CD4-positive, alpha-beta memory T cell (primary cell): ENCODE data around the gene C19orf67. TPM values are rescaled to one million over a fixed set of nuclear protein-coding genes. Genes with fewer than 3 reads are reported as not detected.

ENCODE experiments used
- CTCF ChIA-PET: fragments of 350-600 bp; sonication (Branson Sonifier 250); formaldehyde crosslinking; loops from one replicate; lab custom pipeline; 2021; ENCODE audit warnings: inconsistent platforms; ENCODE audit not compliant: partially characterized antibody; lab: Charles Lee
- POLR2A ChIA-PET: fragments of 350-600 bp; sonication (Branson Sonifier 250); formaldehyde crosslinking; loops from one replicate; lab custom pipeline; 2021; ENCODE audit not compliant: partially characterized antibody; lab: Charles Lee
- DNase-seq, 5 donors: peaks; one replicate each; pipeline versions ENCODE4 v3.0.0 to v3.0.0-alpha.2; 2020 to 2022; ENCODE audit warnings: mixed read lengths in 1 of 5
- H3K27ac ChIP-seq: one replicate; pipeline ENCODE4 v1.7.0; 2013; ENCODE audit warnings: low read depth, low read length
- H3K27me3 ChIP-seq: 2 replicates; pipeline ENCODE4 v1.7.0; 2013; ENCODE audit warnings: mild to moderate bottlenecking, low read length, moderate library complexity; ENCODE audit not compliant: insufficient read depth
- H3K36me3 ChIP-seq: 2 replicates; pipeline ENCODE4 v1.7.0; 2013; ENCODE audit warnings: mild to moderate bottlenecking, low read length, moderate library complexity; ENCODE audit not compliant: insufficient read depth
- H3K4me1 ChIP-seq: 2 replicates; pipeline ENCODE4 v1.7.0; 2013; ENCODE audit warnings: mild to moderate bottlenecking, low read length, moderate library complexity; ENCODE audit not compliant: insufficient read depth
- H3K4me3 ChIP-seq, 2 donors: one replicate each; pipeline ENCODE4 v1.7.0; 2013; ENCODE audit warnings: low read length in 2 of 2, mild to moderate bottlenecking in 1 of 2
- H3K9me3 ChIP-seq, 2 donors: one replicate each; pipeline ENCODE4 v1.7.0; 2013; ENCODE audit warnings: low read length in 2 of 2, control low read depth in 1 of 2; ENCODE audit not compliant: control insufficient read depth in 1 of 2
- H3K27ac Mint-ChIP-seq, 7 donors: one replicate each; pipeline ENCODE4 v1.8.0; 2020 to 2021; ENCODE audit warnings: mixed read lengths in 7 of 7, mild to moderate bottlenecking in 6 of 7, inconsistent platforms in 3 of 7, moderate library complexity in 3 of 7
- H3K27me3 Mint-ChIP-seq, 2 donors: one replicate each; pipeline ENCODE4 v1.8.0; 2020 to 2021; ENCODE audit warnings: mixed read lengths in 2 of 2
- H3K36me3 Mint-ChIP-seq, 2 donors: one replicate each; pipeline ENCODE4 v1.8.0; 2020 to 2021; ENCODE audit warnings: mixed read lengths in 2 of 2, inconsistent platforms in 1 of 2, mild to moderate bottlenecking in 1 of 2
- H3K4me1 Mint-ChIP-seq, 4 donors: one replicate each; pipeline ENCODE4 v1.8.0; 2020 to 2021; ENCODE audit warnings: mixed read lengths in 4 of 4, mild to moderate bottlenecking in 1 of 4
- H3K4me3 Mint-ChIP-seq, 8 donors: one replicate each; pipeline ENCODE4 v1.8.0; 2020 to 2021; ENCODE audit warnings: mixed read lengths in 8 of 8, mild to moderate bottlenecking in 7 of 8, moderate library complexity in 6 of 8, inconsistent platforms in 3 of 8
- H3K9me3 Mint-ChIP-seq, 8 donors: one replicate each; pipeline ENCODE4 v1.8.0; 2020 to 2021; ENCODE audit warnings: mixed read lengths in 8 of 8, mild to moderate bottlenecking in 5 of 8, inconsistent platforms in 3 of 8, moderate library complexity in 1 of 8
- intact Hi-C: fragments of 100-400 bp; cut with micrococcal nuclease; formaldehyde crosslinking; loops from one replicate; pipeline ENCODE4 v1.15.1; 2023
- polyA plus RNA-seq, 2 donors: library from polyadenylated mRNA; unstranded; fragments of 300-500 nt; fragmentation: Illumina TruSeq; gene quantifications; one replicate each; pipeline ENCODE4 v1.2.3, GENCODE V29; 2021
- total RNA-seq, 2 experiments: library from RNA; stranded (reverse); gene quantifications; one replicate each; pipeline ENCODE4 v1.2.3, GENCODE V29; 2021

Gene C19orf67
- total and polyA plus RNA-seq, 4 experiments from 2014 or later: 0.55 TPM; not detected in 3

DNA sequence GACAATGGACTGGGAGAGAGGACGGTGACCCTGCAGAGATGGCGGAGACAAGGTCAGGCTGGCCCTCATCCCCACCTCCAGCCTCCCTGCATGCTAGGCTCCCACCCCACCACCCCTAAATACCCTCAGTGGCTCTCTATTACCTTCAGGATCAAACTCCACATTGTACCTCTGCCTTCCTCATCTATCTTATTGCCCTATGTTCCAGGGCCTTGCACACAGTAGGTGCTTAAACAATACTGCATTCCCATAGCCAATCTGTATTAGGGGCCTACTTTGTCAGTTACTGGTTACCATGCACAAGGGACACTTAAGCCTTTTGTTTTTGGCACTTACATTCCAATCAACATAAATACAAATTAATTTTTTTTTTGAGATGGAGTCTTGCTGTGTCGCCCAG lies 30.2 kb downstream of the C19orf67 start:
- H3K27me3 ChIP-seq: peaks cover 17% of the 10 kb centered on the region

DNA sequence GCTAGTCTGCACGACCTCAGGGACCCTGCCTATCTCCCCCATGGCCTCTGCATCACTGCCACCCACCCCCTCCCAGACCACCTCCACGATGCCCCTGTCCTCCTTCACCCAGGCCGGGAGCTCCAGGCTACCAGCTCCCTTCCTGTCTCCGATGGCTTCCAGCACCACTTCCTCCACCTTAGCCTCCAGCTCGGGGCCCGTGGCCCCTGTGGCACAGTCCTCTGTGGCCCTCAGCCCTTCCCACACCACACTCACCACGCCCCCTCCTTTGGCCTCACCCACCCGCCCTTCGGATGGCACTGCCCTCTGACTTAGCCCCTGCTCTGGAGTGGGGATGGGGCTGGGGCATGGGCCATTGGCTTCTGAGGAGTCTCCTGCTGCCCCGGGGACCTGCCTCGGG lies 30.9 kb downstream of the C19orf67 start:
- peak overlapping the region in 2 of 7 donors; percentile 47 to 74 for H3K27ac Mint-ChIP-seq
- Histone ChIP-seq H3K4me1 (peaks cover 16% of the 10 kb centered on the region), H3K4me3 (no peak overlapping the region), H3K27me3 (peaks cover 15% of the 10 kb centered on the region), H3K36me3 (peaks cover 25% of the 10 kb centered on the region), H3K9me3 (no peaks in the 10 kb centered on the region), H3K27ac (no peak overlapping the region)
- H3K36me3 Mint-ChIP-seq: peaks cover 32 to 33% of the 10 kb centered on the region in 2 donors
- H3K9me3 Mint-ChIP-seq: peaks cover 0 to 9% (median 0%) of the 10 kb centered on the region in 8 donors
- peak overlapping the region in 1 of 8 donors; percentile 21 for H3K4me3 Mint-ChIP-seq
- peaks cover 9 to 25% (median 16%) of the 10 kb centered on the region in 4 donors for H3K4me1 Mint-ChIP-seq
- POLR2A ChIA-PET: interaction anchor here (0.6 to 0.8 kb wide), 2 partner anchors 55 to 173 kb away, joined by 3 to 6 read pairs; no protein-coding TSS in a partner anchor
- peaks cover 9 to 15% of the 10 kb centered on the region in 2 donors for H3K27me3 Mint-ChIP-seq
- intact Hi-C loops: no loop called here
- no peak for DNase-seq
- CTCF ChIA-PET: interaction anchor here (0.7 to 1.3 kb wide), 3 partner anchors 11 to 19 kb away, joined by 3 to 5 read pairs (median 4); no protein-coding TSS in a partner anchor

More for the DNA sequence above, 30.2 kb downstream of the C19orf67 start:
- peaks cover 9 to 28% (median 17%) of the 10 kb centered on the region in 4 donors for H3K4me1 Mint-ChIP-seq
- peaks cover 26 to 28% of the 10 kb centered on the region in 2 donors for H3K36me3 Mint-ChIP-seq
- intact Hi-C loops: no loop called here
- peaks cover 0 to 9% (median 0%) of the 10 kb centered on the region in 8 donors for H3K9me3 Mint-ChIP-seq
- H3K4me1 ChIP-seq: peaks cover 18% of the 10 kb centered on the region
- peak overlapping the region in 2 of 7 donors; percentile 19 to 50 for H3K27ac Mint-ChIP-seq
- no peaks in the 10 kb centered on the region for H3K9me3 ChIP-seq
- H3K4me3 Mint-ChIP-seq: no peak overlapping the region
- H3K27me3 Mint-ChIP-seq: peaks cover 10 to 19% of the 10 kb centered on the region in 2 donors
- no peak overlapping the region for H3K4me3 ChIP-seq
- CTCF ChIA-PET: interaction anchor here (1.5 kb wide), 1 partner anchor 20 kb away, joined by 4 read pairs; no protein-coding TSS in a partner anchor
- H3K27ac ChIP-seq: no peak overlapping the region
- POLR2A ChIA-PET: interaction anchor here (0.6 kb wide), 1 partner anchor 9 kb away, joined by 4 read pairs; no protein-coding TSS in a partner anchor
- H3K36me3 ChIP-seq: peaks cover 23% of the 10 kb centered on the region
- no peak for DNase-seq

DNA sequence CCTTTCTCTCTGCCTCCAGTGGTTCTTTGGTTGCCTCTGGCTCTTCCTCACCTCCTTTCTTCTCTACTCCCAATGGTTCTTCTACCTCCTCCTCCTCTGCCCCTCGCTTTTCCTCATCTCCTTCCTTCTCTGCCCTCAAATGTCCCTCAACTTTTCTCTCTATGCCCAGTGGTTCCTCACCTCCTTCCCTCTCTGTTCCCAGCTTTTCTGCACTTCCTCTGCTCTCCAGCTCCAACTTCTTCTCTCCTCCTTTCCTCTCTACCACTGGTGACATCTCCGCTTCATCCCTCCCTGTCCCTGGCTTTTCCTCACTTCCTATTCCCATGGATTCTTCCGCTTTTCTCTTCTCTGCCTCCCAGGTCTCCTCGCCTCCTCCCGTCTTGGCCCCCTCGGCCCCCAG lies 31.5 kb downstream of the C19orf67 start:
- CTCF ChIA-PET: interaction anchor here (0.7 to 1.3 kb wide), 3 partner anchors 11 to 18 kb away, joined by 3 to 5 read pairs (median 4); no protein-coding TSS in a partner anchor
- Mint-ChIP-seq H3K36me3 (peaks cover 32 to 37% of the 10 kb centered on the region in 2 donors), H3K27me3 (peaks cover 6 to 12% of the 10 kb centered on the region in 2 donors), H3K27ac (peak overlapping the region in 5 of 7 donors; percentile 22 to 83 (median 39)), H3K4me1 (peaks cover 9 to 22% (median 14%) of the 10 kb centered on the region in 4 donors), H3K9me3 (peaks cover 0 to 9% (median 0%) of the 10 kb centered on the region in 8 donors), H3K4me3 (peak overlapping the region in 1 of 8 donors; percentile 66)
- DNase-seq: no peak
- H3K27me3 ChIP-seq: peaks cover 10% of the 10 kb centered on the region
- intact Hi-C loops: no loop called here
- H3K4me1 ChIP-seq: peaks cover 14% of the 10 kb centered on the region
- H3K4me3 ChIP-seq: no peak overlapping the region
- no peaks in the 10 kb centered on the region for H3K9me3 ChIP-seq
- H3K36me3 ChIP-seq: peaks cover 30% of the 10 kb centered on the region
- no peak overlapping the region for H3K27ac ChIP-seq
- POLR2A ChIA-PET: interaction anchor here (0.6 to 0.8 kb wide), 3 partner anchors 17 to 172 kb away, joined by 3 to 6 read pairs (median 3); no protein-coding TSS in a partner anchor

DNA sequence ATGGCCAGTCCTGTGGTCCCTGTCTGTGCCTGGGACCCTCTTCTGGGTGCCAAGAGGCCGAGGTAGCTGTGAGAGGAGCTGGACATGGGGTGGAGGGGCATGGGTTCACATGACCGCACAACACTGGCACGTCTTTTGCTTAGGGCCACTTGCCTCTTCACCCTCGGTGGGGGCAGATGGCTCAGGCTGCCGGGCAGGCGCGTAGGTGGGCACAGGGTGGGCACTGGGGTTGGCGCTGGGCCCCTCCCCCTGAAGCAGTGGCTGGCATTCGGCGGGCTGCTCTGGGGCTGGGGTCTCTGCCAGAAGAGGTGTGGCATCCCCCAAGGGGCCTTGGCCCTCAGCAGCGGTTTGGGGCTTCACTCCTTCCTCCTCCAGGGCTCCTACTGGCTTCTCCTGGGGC lies 32.1 kb downstream of the C19orf67 start:
- DNase-seq: no peak
- intact Hi-C loops: no loop called here
- Histone ChIP-seq H3K4me3 (no peak overlapping the region), H3K4me1 (peaks cover 9% of the 10 kb centered on the region), H3K36me3 (peaks cover 36% of the 10 kb centered on the region), H3K9me3 (no peaks in the 10 kb centered on the region), H3K27ac (no peak overlapping the region), H3K27me3 (peaks cover 6% of the 10 kb centered on the region)
- peaks cover 1 to 7% of the 10 kb centered on the region in 2 donors for H3K27me3 Mint-ChIP-seq
- H3K9me3 Mint-ChIP-seq: peaks cover 0 to 9% (median 0%) of the 10 kb centered on the region in 8 donors
- ChIA-PET CTCF (interaction anchor here (1.0 to 1.3 kb wide), 4 partner anchors 11 to 151 kb away, joined by 3 to 8 read pairs (median 6); partner anchors contain the start of gene MISP3), POLR2A (interaction anchor here (0.6 to 1.7 kb wide), 5 partner anchors 10 to 173 kb away, joined by 3 to 6 read pairs (median 4); partner anchors contain the start of genes IL27RA and RFX1)
- peaks cover 6 to 18% (median 11%) of the 10 kb centered on the region in 4 donors for H3K4me1 Mint-ChIP-seq
- no peak overlapping the region for H3K27ac Mint-ChIP-seq
- H3K36me3 Mint-ChIP-seq: peaks cover 35 to 43% of the 10 kb centered on the region in 2 donors
- H3K4me3 Mint-ChIP-seq: no peak overlapping the region

DNA sequence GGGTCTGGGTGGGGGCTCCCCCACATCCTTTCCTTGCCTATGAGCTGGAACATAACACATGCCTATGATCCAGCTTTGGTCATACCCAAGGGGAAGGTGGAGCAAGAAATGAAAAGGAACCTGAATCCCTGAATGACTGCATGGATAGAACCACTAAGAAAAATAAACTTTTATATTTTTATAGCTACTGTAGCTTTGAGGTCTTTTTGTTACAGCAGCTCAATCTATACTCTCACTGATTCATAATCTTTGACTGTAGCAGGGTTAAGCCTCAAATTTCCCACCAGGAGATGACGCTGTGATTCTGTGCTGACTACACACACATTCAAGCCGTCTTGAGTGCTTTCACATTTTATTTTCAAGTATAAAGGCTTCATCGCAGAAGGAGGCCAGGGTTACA lies 32.6 kb downstream of the C19orf67 start:
- Histone ChIP-seq H3K36me3 (peaks cover 39% of the 10 kb centered on the region), H3K27me3 (peaks cover 1% of the 10 kb centered on the region), H3K27ac (no peak overlapping the region), H3K4me1 (peaks cover 4% of the 10 kb centered on the region), H3K9me3 (no peaks in the 10 kb centered on the region), H3K4me3 (no peak overlapping the region)
- Mint-ChIP-seq H3K27ac (peak overlapping the region in 3 of 7 donors; percentile 35 to 62 (median 57)), H3K4me3 (no peak overlapping the region), H3K27me3 (peaks cover 0 to 3% of the 10 kb centered on the region in 2 donors), H3K36me3 (peaks cover 38 to 46% of the 10 kb centered on the region in 2 donors), H3K9me3 (peaks cover 0 to 9% (median 0%) of the 10 kb centered on the region in 8 donors), H3K4me1 (peaks cover 5 to 15% (median 6%) of the 10 kb centered on the region in 4 donors)
- CTCF ChIA-PET: interaction anchor here (0.9 to 2.1 kb wide), 5 partner anchors 11 to 178 kb away, joined by 3 to 8 read pairs (median 6); partner anchors contain the start of gene MISP3
- DNase-seq: no peak
- intact Hi-C loops: no loop called here
- POLR2A ChIA-PET: interaction anchor here (0.8 to 1.7 kb wide), 7 partner anchors 10 to 172 kb away, joined by 3 to 6 read pairs (median 4); partner anchors contain the start of genes IL27RA and RFX1

DNA sequence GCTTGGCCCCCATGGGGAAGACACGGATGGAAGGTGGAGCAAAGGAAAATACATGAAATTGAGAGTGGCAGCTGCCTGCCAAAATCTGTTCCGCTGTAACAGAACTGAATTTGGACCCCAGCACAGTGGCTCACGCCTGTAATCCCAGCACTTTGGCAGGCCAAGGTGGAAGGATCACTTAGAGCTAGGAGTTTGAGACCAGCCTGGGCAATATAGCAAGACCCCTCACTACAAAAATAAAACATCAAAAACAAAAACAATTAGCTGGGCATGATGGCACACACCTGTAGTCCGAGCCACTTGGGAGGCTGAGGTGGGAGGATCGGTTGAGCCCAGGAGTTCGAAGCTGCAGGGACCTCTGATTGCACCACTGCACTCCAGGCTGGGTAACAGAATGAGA lies 33.1 kb downstream of the C19orf67 start:
- Histone ChIP-seq H3K27me3 (no peaks in the 10 kb centered on the region), H3K4me1 (no peaks in the 10 kb centered on the region), H3K4me3 (no peak overlapping the region), H3K36me3 (peaks cover 39% of the 10 kb centered on the region), H3K27ac (no peak overlapping the region), H3K9me3 (no peaks in the 10 kb centered on the region)
- ChIA-PET POLR2A (interaction anchor here (0.8 to 1.7 kb wide), 6 partner anchors 9 to 172 kb away, joined by 3 to 6 read pairs (median 4); partner anchors contain the start of gene IL27RA), CTCF (interaction anchor here (0.9 to 2.1 kb wide), 5 partner anchors 10 to 178 kb away, joined by 3 to 8 read pairs (median 6); partner anchors contain the start of gene MISP3)
- peaks cover 0 to 10% (median 5%) of the 10 kb centered on the region in 4 donors for H3K4me1 Mint-ChIP-seq
- no peak overlapping the region for H3K4me3 Mint-ChIP-seq
- H3K27ac Mint-ChIP-seq: peak overlapping the region in 2 of 7 donors; percentile 8 to 90
- no peaks in the 10 kb centered on the region for H3K27me3 Mint-ChIP-seq
- intact Hi-C loops: no loop called here
- peaks cover 38 to 46% of the 10 kb centered on the region in 2 donors for H3K36me3 Mint-ChIP-seq
- H3K9me3 Mint-ChIP-seq: peaks cover 0 to 9% (median 0%) of the 10 kb centered on the region in 8 donors
- DNase-seq: no peak
